K562 (cell line): ENCODE measurements around the gene CLVS2. TPM values are rescaled to one million over a fixed set of nuclear protein-coding genes. Genes with fewer than 3 reads are reported as not detected.

ENCODE experiments used
- ATAC-seq: fragments of 200-7000 bp; cut with Tn5 transposase; 3 replicates; pipeline ENCODE4 v1.9.1; 2020; ENCODE audit warnings: moderate library complexity
- BruUV-seq: library from RNA; stranded (reverse); fragments of 400-500 nt; replicated peaks from 2 replicates; lab custom pipeline; 2021; lab: Mats Ljungman, UMichigan
- CTCF ChIA-PET: fragments of 300-600 bp; formaldehyde crosslinking; extraction: SDS; loops from one replicate; lab custom pipeline; 2021; ENCODE audit warnings: low intra/inter-chr PET ratio; lab: Yijun Ruan, JAX
- POLR2A ChIA-PET: fragments of 300-600, 350-650 bp; sonication (Branson Sonifier 250); formaldehyde crosslinking; extraction: SDS; loops from one replicate; lab custom pipeline; 2021; ENCODE audit warnings: antibody characterized with exemption, inconsistent platforms; lab: Yijun Ruan, JAX
- DNase-seq, 4 experiments: peaks; one replicate each; pipeline versions ENCODE4 v3.0.0 to v3.0.0-alpha.2; 2011 to 2018; ENCODE audit warnings: low spot score in 3 of 4, mixed read lengths in 3 of 4; ENCODE audit errors: extremely low read depth in 1 of 4
- FAIRE-seq: peaks from 2 replicates; lab custom pipeline; 2011; peaks lifted over from hg19 to GRCh38; lab: Jason Lieb, UNC
- H2AFZ ChIP-seq: 2 replicates; pipeline ENCODE4 v1.6.0; 2011; ENCODE audit warnings: low read depth, low read length, control low read depth, inconsistent platforms
- H3K27ac ChIP-seq: fragments of 200-600 bp; 3 replicates; pipeline ENCODE4 v1.8.0; 2011; ENCODE audit warnings: low read depth, mild to moderate bottlenecking, control low read depth, inconsistent platforms, low read length, moderate library complexity, mixed read lengths; ENCODE audit errors: extremely low read depth
- H3K27me3 ChIP-seq, 2 experiments: fragments of 300-600 bp in 1 of 2; 2 replicates in 1 of 2; 3 replicates in 1 of 2; pipeline versions ENCODE4 v1.6.0 to v1.8.0; 2011; ENCODE audit warnings: inconsistent platforms in 2 of 2, low read length in 2 of 2, mild to moderate bottlenecking in 1 of 2, mixed read lengths in 1 of 2, moderate library complexity in 1 of 2; ENCODE audit not compliant: control insufficient read depth in 2 of 2, insufficient read depth in 2 of 2
- H3K36me3 ChIP-seq: fragments of 300-600 bp; 3 replicates; pipeline ENCODE4 v1.8.0; 2011; ENCODE audit warnings: mild to moderate bottlenecking, low read length, inconsistent platforms; ENCODE audit not compliant: control insufficient read depth, insufficient read depth
- H3K4me1 ChIP-seq, 2 experiments: fragments of 200-600 bp in 1 of 2; replicated peaks in 1 of 2; 2 replicates in 1 of 2; 3 replicates in 1 of 2; pipeline versions ENCODE4 v1.5.1 to v1.8.0; 2011; ENCODE audit warnings: inconsistent platforms in 2 of 2, low read length in 2 of 2, mild to moderate bottlenecking in 1 of 2, mixed read lengths in 1 of 2, moderate library complexity in 1 of 2; ENCODE audit not compliant: control insufficient read depth in 2 of 2, insufficient read depth in 2 of 2
- H3K4me2 ChIP-seq: 2 replicates; pipeline ENCODE4 v1.6.1; 2011; ENCODE audit warnings: low read length, control low read depth, inconsistent platforms, mixed read lengths; ENCODE audit not compliant: insufficient read depth
- H3K4me3 ChIP-seq: fragments of 200-600 bp; sonication (generic), shearing (Covaris generic); 2 replicates; pipeline ENCODE4 v1.5.1; 2016; ENCODE audit warnings: control low read depth, inconsistent platforms
- H3K79me2 ChIP-seq: fragments of 200-600 bp; 3 replicates; pipeline ENCODE4 v1.8.0; 2011; ENCODE audit warnings: low read length, inconsistent platforms; ENCODE audit not compliant: control insufficient read depth, insufficient read depth
- H3K9ac ChIP-seq, 2 experiments: 2 replicates each; pipeline versions ENCODE4 v1.6.0 to v1.6.1; 2011; ENCODE audit warnings: low read depth in 2 of 2, low read length in 2 of 2, control low read depth in 1 of 2, inconsistent platforms in 1 of 2, mild to moderate bottlenecking in 1 of 2, mixed read lengths in 1 of 2; ENCODE audit not compliant: insufficient read depth in 1 of 2
- H3K9me1 ChIP-seq: one replicate; pipeline ENCODE4 v1.6.0; 2011; ENCODE audit warnings: inconsistent platforms, mild to moderate bottlenecking, low read length, moderate library complexity; ENCODE audit not compliant: control insufficient read depth, insufficient read depth
- H3K9me3 ChIP-seq: replicated peaks from 2 replicates; pipeline ENCODE4 v1.5.1; 2011; ENCODE audit warnings: low read depth, low read length, inconsistent platforms; ENCODE audit not compliant: control insufficient read depth, insufficient read depth
- H4K20me1 ChIP-seq: replicated peaks from 2 replicates; pipeline ENCODE4 v1.6.1; 2011; ENCODE audit warnings: low read length, inconsistent platforms, mixed read lengths; ENCODE audit not compliant: control insufficient read depth, insufficient read depth
- CTBP1 ChIP-seq: fragments of 450-650 bp; IDR thresholded peaks from 2 replicates; pipeline ENCODE4 v1.6.1; 2016; ENCODE audit warnings: borderline replicate concordance
- FOXA1 ChIP-seq: fragments of 450-650 bp; IDR thresholded peaks from 2 replicates; pipeline ENCODE4 v1.6.1; 2016; ENCODE audit warnings: mild to moderate bottlenecking, borderline replicate concordance
- FOXJ3 ChIP-seq: sonication (generic); formaldehyde crosslinking; IDR thresholded peaks from 2 replicates; pipeline ENCODE4 v1.4.0; 2020; ENCODE audit warnings: mild to moderate bottlenecking, missing genetic modification reagents
- HNRNPK ChIP-seq: fragments of 200-400 bp; formaldehyde crosslinking; IDR thresholded peaks from one replicate; pipeline ENCODE4 v1.6.1; 2018; ENCODE audit warnings: mild to moderate bottlenecking, low read depth, low read length; ENCODE audit not compliant: poor library complexity, severe bottlenecking
- PHF8 ChIP-seq: fragments of 200-600 bp; sonication (generic); IDR thresholded peaks from 2 replicates; pipeline ENCODE4 v1.6.1; 2012; ENCODE audit warnings: mixed run types, mild to moderate bottlenecking, inconsistent platforms, low read length, moderate library complexity, borderline replicate concordance
- SAP30 ChIP-seq: fragments of 200-600 bp; sonication (generic); IDR thresholded peaks from 2 replicates; pipeline ENCODE4 v1.6.1; 2012; ENCODE audit warnings: borderline replicate concordance, low read depth, mild to moderate bottlenecking, moderate library complexity, low read length, control low read depth, inconsistent platforms; ENCODE audit not compliant: insufficient read depth, poor library complexity, severe bottlenecking
- STAT5B ChIP-seq: fragments of 250-450 bp; sonication (Bioruptor Pico); IDR thresholded peaks from 2 replicates; pipeline ENCODE4 v1.8.0; 2021; ENCODE audit warnings: mild to moderate bottlenecking, inconsistent platforms
- TOE1 ChIP-seq, 2 experiments: fragments of 450-650 bp in 1 of 2; sonication (generic) in 1 of 2; formaldehyde crosslinking in 1 of 2; IDR thresholded peaks; 2 replicates each; pipeline versions ENCODE4 v1.7.1 to v1.8.0; 2016 to 2022; ENCODE audit warnings: borderline replicate concordance in 2 of 2, mild to moderate bottlenecking in 2 of 2, antibody characterized with exemption in 1 of 2, inconsistent platforms in 1 of 2, low read depth in 1 of 2, missing genetic modification reagents in 1 of 2, moderate library complexity in 1 of 2
- ZBTB7A ChIP-seq: IDR thresholded peaks from 2 replicates; pipeline ENCODE4 v1.6.1; 2011; ENCODE audit warnings: low read depth, mild to moderate bottlenecking, low read length, moderate library complexity, borderline replicate concordance; ENCODE audit not compliant: control insufficient read depth
- ZFP36 ChIP-seq: fragments of 150-350 bp; IDR thresholded peaks from 2 replicates; pipeline ENCODE4 v1.6.1; 2018; ENCODE audit warnings: low read length, low read depth; ENCODE audit not compliant: partially characterized antibody
- ZNF12 ChIP-seq: sonication (generic); formaldehyde crosslinking; IDR thresholded peaks from 2 replicates; pipeline ENCODE4 v1.4.0; 2020; ENCODE audit warnings: mild to moderate bottlenecking, missing genetic modification reagents
- ZNF431 ChIP-seq: sonication (generic); formaldehyde crosslinking; IDR thresholded peaks from 2 replicates; pipeline ENCODE4 v1.8.0; 2022; ENCODE audit warnings: mild to moderate bottlenecking, missing genetic modification reagents
- ZNF717 ChIP-seq: fragments of 250-450 bp; sonication (Bioruptor Pico); IDR thresholded peaks from 2 replicates; pipeline ENCODE4 v1.5.0; 2021
- ZNF785 ChIP-seq: fragments of 250-450 bp; sonication (Bioruptor Pico); IDR thresholded peaks from 2 replicates; pipeline ENCODE4 v1.4.0; 2020; ENCODE audit warnings: mild to moderate bottlenecking
- WGBS: fragments of 100-300 bp; shearing (Covaris generic); methylation state at CpG from one replicate; pipeline ENCODE4 v1.1.6; 2016; ENCODE audit warnings: low coverage, mixed read lengths; ENCODE audit not compliant: insufficient coverage; ENCODE audit errors: missing lambda C conversion rate; 5-methylcytosine and 5-hydroxymethylcytosine counted together
- in situ Hi-C: fragments of 300-500 bp; cut with MboI; formaldehyde crosslinking; loops from 4 replicates; pipeline ENCODE4 v1.15.0; 2018; ENCODE audit warnings: inconsistent platforms, mixed read lengths
- intact Hi-C: fragments of 100-400 bp; cut with micrococcal nuclease; formaldehyde crosslinking; loops from 2 replicates; pipeline ENCODE4 v1.14.2; 2022
- polyA plus RNA-seq, 8 experiments: library from polyadenylated mRNA; depleted of rRNA in 4 of 8; stranded (reverse) in 5 of 8; unstranded in 3 of 8; fragments of >200 nt; fragmentation: Nextera tagmentation in 2 of 8; fragmentation: Illumina TruSeq in 1 of 8; extraction: Ambion mirVana in 2 of 8; extraction: Trizol in 1 of 8; gene quantifications; 2 replicates each; pipeline versions ENCODE4 v1.2.1 to v1.2.3, GENCODE V29; 2011 to 2014; ENCODE audit warnings: inconsistent platforms in 1 of 8, missing spikeins in 1 of 8
- total RNA-seq, 7 experiments: library from RNA; depleted of rRNA in 6 of 7; stranded (reverse); fragments of >200 nt in 6 of 7; fragmentation: Illumina TruSeq in 2 of 7; extraction: Trizol in 2 of 7; gene quantifications; 2 replicates each; pipeline versions ENCODE4 v1.2.1 to v1.2.3, GENCODE V29; 2011 to 2021; ENCODE audit warnings: low replicate concordance in 1 of 7
- TF ChIP-seq, protein P1 (sequence below): fragments of 250-450 bp; sonication (Bioruptor Pico); IDR thresholded peaks from 2 replicates; pipeline ENCODE4 v1.5.0; 2020; ENCODE audit warnings: mild to moderate bottlenecking
- TF ChIP-seq, protein P2 (sequence below), 2 experiments: fragments of 200-800 bp in 1 of 2; sonication (Bioruptor generic) in 1 of 2; sonication (generic) in 1 of 2; formaldehyde crosslinking in 1 of 2; IDR thresholded peaks in 1 of 2; conservative IDR thresholded peaks in 1 of 2; 2 replicates each; pipeline versions ENCODE4 v1.5.0 to v1.6.1; 2016 to 2020; ENCODE audit warnings: missing compliant biosample characterization in 1 of 2, missing genetic modification characterization in 1 of 2, missing genetic modification reagents in 1 of 2
- TF ChIP-seq, protein P3 (sequence below): fragments of 450-650 bp; IDR thresholded peaks from 2 replicates; pipeline ENCODE4 v1.6.1; 2017; ENCODE audit warnings: antibody characterized with exemption

Gene CLVS2
- total and polyA plus RNA-seq, 9 of the 15 experiments (the other 6 are each of a cell fraction or from before 2014, with no cell fraction given): 0.01 to 0.36 (median 0.03) TPM; not detected in 3

DNA sequence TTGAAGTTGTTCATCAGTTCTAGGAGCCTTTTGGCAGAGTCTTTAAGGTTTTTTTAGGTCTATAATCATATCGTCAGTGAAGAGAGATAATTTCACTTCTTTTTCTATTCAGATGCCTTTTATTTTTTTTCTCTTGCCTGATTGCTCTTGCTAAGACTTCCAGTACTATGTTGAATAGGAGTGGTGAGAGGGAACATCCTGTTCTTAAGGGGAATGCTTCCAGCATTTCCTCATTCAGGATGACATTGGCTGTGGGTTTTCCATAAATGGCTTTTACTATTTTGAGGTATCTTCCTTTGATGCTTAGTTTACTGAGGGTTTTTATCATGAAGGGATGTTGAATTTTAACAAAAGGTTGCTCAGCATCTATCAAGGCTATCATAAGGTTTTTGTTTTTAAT lies 109.5 kb downstream of the CLVS2 start (continued):
- TF ChIP-seq, protein P1, sequence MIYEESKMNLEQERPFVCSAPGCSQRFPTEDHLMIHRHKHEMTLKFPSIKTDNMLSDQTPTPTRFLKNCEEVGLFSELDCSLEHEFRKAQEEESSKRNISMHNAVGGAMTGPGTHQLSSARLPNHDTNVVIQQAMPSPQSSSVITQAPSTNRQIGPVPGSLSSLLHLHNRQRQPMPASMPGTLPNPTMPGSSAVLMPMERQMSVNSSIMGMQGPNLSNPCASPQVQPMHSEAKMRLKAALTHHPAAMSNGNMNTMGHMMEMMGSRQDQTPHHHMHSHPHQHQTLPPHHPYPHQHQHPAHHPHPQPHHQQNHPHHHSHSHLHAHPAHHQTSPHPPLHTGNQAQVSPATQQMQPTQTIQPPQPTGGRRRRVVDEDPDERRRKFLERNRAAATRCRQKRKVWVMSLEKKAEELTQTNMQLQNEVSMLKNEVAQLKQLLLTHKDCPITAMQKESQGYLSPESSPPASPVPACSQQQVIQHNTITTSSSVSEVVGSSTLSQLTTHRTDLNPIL: no peak
- no peak for TF ChIP-seq STAT5B (CRISPR knock-in tag)
- no peak for TF ChIP-seq ZBTB7A
- no peak for TF ChIP-seq ZNF12 (CRISPR knock-in tag)
- TF ChIP-seq FOXA1: no peak

DNA sequence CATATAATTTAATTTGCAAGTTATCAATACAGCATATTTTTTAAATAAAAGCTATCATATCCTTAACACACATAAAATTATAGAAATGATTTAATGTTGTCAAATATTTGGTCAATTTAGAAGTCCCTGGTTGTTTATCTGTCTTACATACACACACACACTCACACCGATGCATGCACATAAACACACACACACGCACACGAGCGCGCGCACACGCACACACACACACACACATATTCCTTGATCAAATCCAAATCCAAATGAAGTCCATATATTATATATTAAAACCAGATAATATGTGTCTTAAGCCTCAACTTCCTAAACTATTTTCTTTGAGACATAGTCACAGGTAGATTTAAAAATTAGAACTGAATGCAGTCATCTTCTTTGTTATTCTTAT lies 120.3 kb downstream of the CLVS2 start:
- H3K27ac ChIP-seq: no peak overlapping the region
- H3K4me3 ChIP-seq: no peak overlapping the region
- POLR2A ChIA-PET: no interaction called here
- no peak overlapping the region for H2AFZ ChIP-seq
- CTCF ChIA-PET: no interaction called here
- ATAC-seq: no peak
- 38% methylated on average over 4 of the region's 7 CpGs for WGBS
- no peak overlapping the region for H3K9ac ChIP-seq
- no peaks in the 10 kb centered on the region for H3K4me1 ChIP-seq
- TF ChIP-seq HNRNPK (no peak), PHF8 (no peak), ZFP36 (no peak), CTBP1 (no peak), TOE1 (IDR thresholded peaks at IDR 0.05; ENCODE audit: borderline replicate concordance) (no peak), TOE1 (CRISPR knock-in tag; IDR thresholded peaks at IDR 0.05; ENCODE audit: borderline replicate concordance, low read depth) (no peak), ZNF785 (CRISPR knock-in tag) (no peak), FOXJ3 (CRISPR knock-in tag) (no peak), ZNF717 (CRISPR knock-in tag) (no peak), SAP30 (no peak), ZNF431 (CRISPR knock-in tag) (no peak)
- TF ChIP-seq, protein P2, sequence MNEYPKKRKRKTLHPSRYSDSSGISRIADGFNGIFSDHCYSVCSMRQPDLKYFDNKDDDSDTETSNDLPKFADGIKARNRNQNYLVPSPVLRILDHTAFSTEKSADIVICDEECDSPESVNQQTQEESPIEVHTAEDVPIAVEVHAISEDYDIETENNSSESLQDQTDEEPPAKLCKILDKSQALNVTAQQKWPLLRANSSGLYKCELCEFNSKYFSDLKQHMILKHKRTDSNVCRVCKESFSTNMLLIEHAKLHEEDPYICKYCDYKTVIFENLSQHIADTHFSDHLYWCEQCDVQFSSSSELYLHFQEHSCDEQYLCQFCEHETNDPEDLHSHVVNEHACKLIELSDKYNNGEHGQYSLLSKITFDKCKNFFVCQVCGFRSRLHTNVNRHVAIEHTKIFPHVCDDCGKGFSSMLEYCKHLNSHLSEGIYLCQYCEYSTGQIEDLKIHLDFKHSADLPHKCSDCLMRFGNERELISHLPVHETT (CRISPR knock-in tag; conservative IDR thresholded peaks at IDR 0.05 in 1 of 2, IDR thresholded peaks at IDR 0.05 in 1 of 2): no peak
- TF ChIP-seq, protein P3, sequence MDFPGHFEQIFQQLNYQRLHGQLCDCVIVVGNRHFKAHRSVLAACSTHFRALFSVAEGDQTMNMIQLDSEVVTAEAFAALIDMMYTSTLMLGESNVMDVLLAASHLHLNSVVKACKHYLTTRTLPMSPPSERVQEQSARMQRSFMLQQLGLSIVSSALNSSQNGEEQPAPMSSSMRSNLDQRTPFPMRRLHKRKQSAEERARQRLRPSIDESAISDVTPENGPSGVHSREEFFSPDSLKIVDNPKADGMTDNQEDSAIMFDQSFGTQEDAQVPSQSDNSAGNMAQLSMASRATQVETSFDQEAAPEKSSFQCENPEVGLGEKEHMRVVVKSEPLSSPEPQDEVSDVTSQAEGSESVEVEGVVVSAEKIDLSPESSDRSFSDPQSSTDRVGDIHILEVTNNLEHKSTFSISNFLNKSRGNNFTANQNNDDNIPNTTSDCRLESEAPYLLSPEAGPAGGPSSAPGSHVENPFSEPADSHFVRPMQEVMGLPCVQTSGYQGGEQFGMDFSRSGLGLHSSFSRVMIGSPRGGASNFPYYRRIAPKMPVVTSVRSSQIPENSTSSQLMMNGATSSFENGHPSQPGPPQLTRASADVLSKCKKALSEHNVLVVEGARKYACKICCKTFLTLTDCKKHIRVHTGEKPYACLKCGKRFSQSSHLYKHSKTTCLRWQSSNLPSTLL: no peak
- TF ChIP-seq, all 486 proteins: peak for 0
- H3K9me3 ChIP-seq: no peaks in the 10 kb centered on the region
- DNase-seq (no peak), FAIRE-seq (no peak)
- H4K20me1 ChIP-seq: no peaks in the 10 kb centered on the region
- H3K9me1 ChIP-seq: no peaks in the 10 kb centered on the region
- H3K79me2 ChIP-seq: no peaks in the 10 kb centered on the region
- no peaks in the 10 kb centered on the region for H3K27me3 ChIP-seq
- H3K4me2 ChIP-seq: no peak overlapping the region
- H3K36me3 ChIP-seq: no peaks in the 10 kb centered on the region
- in situ Hi-C loops: no loop called here
- intact Hi-C loops: no loop called here
- no TSS peak for BruUV-seq
